Measurements from ENCODE around the gene ZNF22.
"Not testable (repeated sequence)": the region's sequence is repeated elsewhere in the genome, so short reads cannot be mapped to it uniquely, and the experiment has no call there.

The ZNF22 gene

GRCh38 chr10:45003432-45004000, 2.8 kb downstream of the ZNF22 start:
- Histone ChIP-seq H3K4me3 (ENCODE audit: low read depth, low read length) (no peak overlapping the region), H3K27ac (no peak overlapping the region), H3K9me3 (ENCODE audit: severe bottlenecking) (no peaks in the 10 kb centered on the region), H3K36me3 (peaks cover 30% of the 10 kb centered on the region), H3K27me3 (ENCODE audit: insufficient read depth, low read depth, severe bottlenecking) (no peaks in the 10 kb centered on the region)
- TF ChIP-seq CTCF (IDR thresholded peaks at IDR 0.05; ENCODE audit: low read depth, low read length): no peak
- no peak for DNase-seq

DNA sequence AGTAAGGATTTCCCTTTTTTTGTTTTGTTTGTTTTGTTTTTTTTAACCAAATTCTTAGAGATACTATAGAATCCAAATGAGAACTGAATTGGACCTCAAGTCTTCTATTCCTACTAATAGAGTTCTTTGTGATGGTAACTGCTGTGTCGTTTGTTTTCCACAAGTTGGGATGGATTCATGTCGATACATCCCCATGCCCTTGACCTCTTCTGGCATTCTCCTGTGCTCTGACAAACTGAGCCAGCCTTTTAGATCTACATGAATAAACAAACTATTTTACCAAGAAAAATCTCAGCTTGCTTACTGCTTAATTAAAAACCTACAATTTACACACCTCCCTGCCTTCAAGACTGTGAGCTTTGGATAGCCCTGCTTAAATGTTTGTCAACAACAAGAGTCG, 3.9 kb downstream of the ZNF22 start:
- Histone ChIP-seq H3K27ac (no peak overlapping the region), H3K36me3 (peaks cover 30% of the 10 kb centered on the region), H3K27me3 (ENCODE audit: insufficient read depth, low read depth, severe bottlenecking) (no peaks in the 10 kb centered on the region), H3K4me3 (ENCODE audit: low read depth, low read length) (no peak overlapping the region), H3K9me3 (ENCODE audit: severe bottlenecking) (no peaks in the 10 kb centered on the region)
- no peak for DNase-seq
- no peak for TF ChIP-seq CTCF (IDR thresholded peaks at IDR 0.05; ENCODE audit: low read depth, low read length)

DNA sequence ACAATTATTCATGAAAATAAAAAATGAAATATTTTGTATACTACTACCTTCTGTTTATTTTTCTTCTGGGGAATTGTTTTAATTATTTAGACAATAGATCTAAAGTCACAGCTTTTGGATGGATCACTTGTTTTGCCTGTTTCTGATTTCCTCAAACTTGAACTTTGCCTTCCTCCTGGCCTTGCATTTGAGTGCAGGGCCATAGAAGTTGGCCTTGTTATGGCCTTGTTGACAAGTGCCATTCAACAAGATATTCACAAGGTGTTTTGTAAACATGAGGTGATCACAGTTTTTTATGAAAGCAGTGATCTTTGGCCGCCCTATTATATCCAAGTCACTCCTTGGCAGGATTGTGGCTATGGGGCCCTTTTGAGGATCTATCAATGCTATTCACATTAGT, 4.6 kb downstream of the ZNF22 start:
- H3K4me3 ChIP-seq (ENCODE audit: low read depth, low read length): no peak overlapping the region
- DNase-seq: no peak
- H3K27me3 ChIP-seq (ENCODE audit: insufficient read depth, low read depth, severe bottlenecking): no peaks in the 10 kb centered on the region
- no peak overlapping the region for H3K27ac ChIP-seq
- TF ChIP-seq CTCF (IDR thresholded peaks at IDR 0.05; ENCODE audit: low read depth, low read length): no peak
- peaks cover 30% of the 10 kb centered on the region for H3K36me3 ChIP-seq
- no peaks in the 10 kb centered on the region for H3K9me3 ChIP-seq (ENCODE audit: severe bottlenecking)

GRCh38 chr10:45006276-45007030, 5.7 kb downstream of the ZNF22 start:
- no peaks in the 10 kb centered on the region for H3K27me3 ChIP-seq (ENCODE audit: insufficient read depth, low read depth, severe bottlenecking)
- H3K9me3 ChIP-seq (ENCODE audit: severe bottlenecking): no peaks in the 10 kb centered on the region
- no peak for TF ChIP-seq CTCF (IDR thresholded peaks at IDR 0.05; ENCODE audit: low read depth, low read length)
- DNase-seq: no peak
- no peak overlapping the region for H3K4me3 ChIP-seq (ENCODE audit: low read depth, low read length)
- H3K27ac ChIP-seq: no peak overlapping the region
- peaks cover 30% of the 10 kb centered on the region for H3K36me3 ChIP-seq

- Histone ChIP-seq H3K36me3 (peaks cover 17% of the 10 kb centered on the region), H3K27ac (no peak overlapping the region), H3K9me3 (ENCODE audit: severe bottlenecking) (no peaks in the 10 kb centered on the region), H3K27me3 (ENCODE audit: insufficient read depth, low read depth, severe bottlenecking) (no peaks in the 10 kb centered on the region), H3K4me3 (ENCODE audit: low read depth, low read length) (no peak overlapping the region)
- peak; percentile 71 for TF ChIP-seq CTCF (IDR thresholded peaks at IDR 0.05; ENCODE audit: low read depth, low read length)
- DNase-seq: peak; percentile 64
Measured at GRCh38 chr10:45008524-45009161, 7.9 kb downstream of the ZNF22 start.

- not testable (repeated sequence) for H3K36me3 ChIP-seq; H3K27me3 ChIP-seq (ENCODE audit: insufficient read depth, low read depth, severe bottlenecking); H3K27ac ChIP-seq; H3K9me3 ChIP-seq (ENCODE audit: severe bottlenecking); H3K4me3 ChIP-seq (ENCODE audit: low read depth, low read length); DNase-seq
Measured at GRCh38 chr10:45014557-45014956, 13.8 kb downstream of the ZNF22 start.

Measured in WERI-Rb-1 (cell line).